Measurements from ENCODE around the gene TFB2M.

Gene TFB2M

GRCh38 chr1:246530482-246530881 is 35.6 kb downstream of the TFB2M start:
- H3K9ac ChIP-seq (ENCODE audit: low read length): no peak overlapping the region
- H3K79me2 ChIP-seq (ENCODE audit: insufficient read depth, low read length): no peaks in the 10 kb centered on the region
- H3K36me3 ChIP-seq (ENCODE audit: low read length): no peaks in the 10 kb centered on the region
- H3K27ac ChIP-seq (ENCODE audit: low read depth, low read length): no peak overlapping the region
- no peak overlapping the region for H3K4me3 ChIP-seq (ENCODE audit: insufficient read depth, low read length, poor library complexity, severe bottlenecking)
- H4K20me1 ChIP-seq (ENCODE audit: low read depth, low read length): no peaks in the 10 kb centered on the region
- no peak overlapping the region for H3K4me2 ChIP-seq (ENCODE audit: low read depth, low read length, poor library complexity, severe bottlenecking)
- no peaks in the 10 kb centered on the region for H3K27me3 ChIP-seq (ENCODE audit: low read length)
- H3F3A ChIP-seq (ENCODE audit: insufficient read depth): no peaks in the 10 kb centered on the region
- H3K9me3 ChIP-seq (ENCODE audit: insufficient read depth, low read length): peaks cover 10% of the 10 kb centered on the region; the same call in 1 of the 2 replicates
- TF ChIP-seq EZH2phosphoT487 (conservative IDR thresholded peaks at IDR 0.05; ENCODE audit: low read length): no peak
- TF ChIP-seq, protein P1, sequence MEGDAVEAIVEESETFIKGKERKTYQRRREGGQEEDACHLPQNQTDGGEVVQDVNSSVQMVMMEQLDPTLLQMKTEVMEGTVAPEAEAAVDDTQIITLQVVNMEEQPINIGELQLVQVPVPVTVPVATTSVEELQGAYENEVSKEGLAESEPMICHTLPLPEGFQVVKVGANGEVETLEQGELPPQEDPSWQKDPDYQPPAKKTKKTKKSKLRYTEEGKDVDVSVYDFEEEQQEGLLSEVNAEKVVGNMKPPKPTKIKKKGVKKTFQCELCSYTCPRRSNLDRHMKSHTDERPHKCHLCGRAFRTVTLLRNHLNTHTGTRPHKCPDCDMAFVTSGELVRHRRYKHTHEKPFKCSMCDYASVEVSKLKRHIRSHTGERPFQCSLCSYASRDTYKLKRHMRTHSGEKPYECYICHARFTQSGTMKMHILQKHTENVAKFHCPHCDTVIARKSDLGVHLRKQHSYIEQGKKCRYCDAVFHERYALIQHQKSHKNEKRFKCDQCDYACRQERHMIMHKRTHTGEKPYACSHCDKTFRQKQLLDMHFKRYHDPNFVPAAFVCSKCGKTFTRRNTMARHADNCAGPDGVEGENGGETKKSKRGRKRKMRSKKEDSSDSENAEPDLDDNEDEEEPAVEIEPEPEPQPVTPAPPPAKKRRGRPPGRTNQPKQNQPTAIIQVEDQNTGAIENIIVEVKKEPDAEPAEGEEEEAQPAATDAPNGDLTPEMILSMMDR (IDR thresholded peaks at IDR 0.05; ENCODE audit: insufficient read depth, low read length, poor library complexity, severe bottlenecking): no peak
- no peak overlapping the region for H2AFZ ChIP-seq (ENCODE audit: low read depth, low read length, severe bottlenecking)
- H3K9me2 ChIP-seq (replicated peaks; ENCODE audit: insufficient read depth, low read length): no peaks in the 10 kb centered on the region

- Histone ChIP-seq H3K9me3 (ENCODE audit: insufficient read depth, low read length) (peaks cover 10% of the 10 kb centered on the region; the same call in 1 of the 2 replicates), H3K36me3 (ENCODE audit: low read length) (no peaks in the 10 kb centered on the region), H3K9me2 (replicated peaks; ENCODE audit: insufficient read depth, low read length) (no peaks in the 10 kb centered on the region), H3K4me2 (ENCODE audit: low read depth, low read length, poor library complexity, severe bottlenecking) (no peak overlapping the region), H3K27ac (ENCODE audit: low read depth, low read length) (no peak overlapping the region), H4K20me1 (ENCODE audit: low read depth, low read length) (no peaks in the 10 kb centered on the region), H3K9ac (ENCODE audit: low read length) (no peak overlapping the region), H3K27me3 (ENCODE audit: low read length) (no peaks in the 10 kb centered on the region), H3K4me3 (ENCODE audit: insufficient read depth, low read length, poor library complexity, severe bottlenecking) (no peak overlapping the region), H3F3A (ENCODE audit: insufficient read depth) (no peaks in the 10 kb centered on the region), H3K79me2 (ENCODE audit: insufficient read depth, low read length) (no peaks in the 10 kb centered on the region), H2AFZ (ENCODE audit: low read depth, low read length, severe bottlenecking) (no peak overlapping the region)
- TF ChIP-seq EZH2phosphoT487 (conservative IDR thresholded peaks at IDR 0.05; ENCODE audit: low read length): no peak
- TF ChIP-seq, protein P1 (IDR thresholded peaks at IDR 0.05; ENCODE audit: insufficient read depth, low read length, poor library complexity, severe bottlenecking): peak; percentile 41
Measured at GRCh38 chr1:246528933-246529731, 36.9 kb downstream of the TFB2M start.

GRCh38 chr1:246527402-246528088 is 38.5 kb downstream of the TFB2M start:
- TF ChIP-seq, protein P1 (IDR thresholded peaks at IDR 0.05; ENCODE audit: insufficient read depth, low read length, poor library complexity, severe bottlenecking): no peak
- no peak for TF ChIP-seq EZH2phosphoT487 (conservative IDR thresholded peaks at IDR 0.05; ENCODE audit: low read length)
- Histone ChIP-seq H3K27me3 (ENCODE audit: low read length) (no peaks in the 10 kb centered on the region), H3K4me2 (ENCODE audit: low read depth, low read length, poor library complexity, severe bottlenecking) (no peak overlapping the region), H3K36me3 (ENCODE audit: low read length) (no peaks in the 10 kb centered on the region), H3K4me3 (ENCODE audit: insufficient read depth, low read length, poor library complexity, severe bottlenecking) (no peak overlapping the region), H3K27ac (ENCODE audit: low read depth, low read length) (no peak overlapping the region), H3K9ac (ENCODE audit: low read length) (no peak overlapping the region), H3K9me3 (ENCODE audit: insufficient read depth, low read length) (peaks cover 10% of the 10 kb centered on the region; the same call in 1 of the 2 replicates), H3K79me2 (ENCODE audit: insufficient read depth, low read length) (no peaks in the 10 kb centered on the region), H4K20me1 (ENCODE audit: low read depth, low read length) (no peaks in the 10 kb centered on the region), H3K9me2 (replicated peaks; ENCODE audit: insufficient read depth, low read length) (no peaks in the 10 kb centered on the region), H3F3A (ENCODE audit: insufficient read depth) (no peaks in the 10 kb centered on the region), H2AFZ (ENCODE audit: low read depth, low read length, severe bottlenecking) (peak overlapping the region; percentile 12)

Data from SU-DHL-6 (cell line).